ENCODE data around the gene ZNF24.

The ZNF24 gene

DNA sequence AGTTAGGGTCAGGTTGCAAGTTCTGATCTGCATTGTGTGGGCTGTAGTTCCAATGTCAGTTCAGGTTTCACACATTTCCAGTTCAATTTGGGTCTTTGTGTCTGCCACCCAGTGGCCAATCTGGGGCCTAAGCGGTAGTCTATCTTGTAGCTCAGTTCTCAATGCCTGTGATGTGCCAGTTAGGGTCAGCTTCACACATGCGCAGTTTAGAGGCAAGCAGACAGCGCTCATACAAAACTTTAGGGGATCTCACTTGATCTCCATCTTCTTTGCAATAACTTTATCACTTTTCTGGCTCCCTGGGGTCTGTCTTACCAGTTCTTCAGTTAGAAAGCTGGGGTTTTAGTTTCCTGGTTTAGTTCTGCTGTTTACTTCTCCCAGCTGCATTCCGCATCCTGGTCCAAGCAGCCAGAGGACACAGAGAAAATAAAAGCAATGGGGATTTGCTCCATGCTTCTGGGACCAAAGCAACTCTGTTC lies 11.0 kb upstream of the ZNF24 start:
- TF ChIP-seq, protein P1, sequence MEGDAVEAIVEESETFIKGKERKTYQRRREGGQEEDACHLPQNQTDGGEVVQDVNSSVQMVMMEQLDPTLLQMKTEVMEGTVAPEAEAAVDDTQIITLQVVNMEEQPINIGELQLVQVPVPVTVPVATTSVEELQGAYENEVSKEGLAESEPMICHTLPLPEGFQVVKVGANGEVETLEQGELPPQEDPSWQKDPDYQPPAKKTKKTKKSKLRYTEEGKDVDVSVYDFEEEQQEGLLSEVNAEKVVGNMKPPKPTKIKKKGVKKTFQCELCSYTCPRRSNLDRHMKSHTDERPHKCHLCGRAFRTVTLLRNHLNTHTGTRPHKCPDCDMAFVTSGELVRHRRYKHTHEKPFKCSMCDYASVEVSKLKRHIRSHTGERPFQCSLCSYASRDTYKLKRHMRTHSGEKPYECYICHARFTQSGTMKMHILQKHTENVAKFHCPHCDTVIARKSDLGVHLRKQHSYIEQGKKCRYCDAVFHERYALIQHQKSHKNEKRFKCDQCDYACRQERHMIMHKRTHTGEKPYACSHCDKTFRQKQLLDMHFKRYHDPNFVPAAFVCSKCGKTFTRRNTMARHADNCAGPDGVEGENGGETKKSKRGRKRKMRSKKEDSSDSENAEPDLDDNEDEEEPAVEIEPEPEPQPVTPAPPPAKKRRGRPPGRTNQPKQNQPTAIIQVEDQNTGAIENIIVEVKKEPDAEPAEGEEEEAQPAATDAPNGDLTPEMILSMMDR (conservative IDR thresholded peaks at IDR 0.05; ENCODE audit: low read length), result peak; percentile 92
- DNase-seq (ENCODE audit: low read depth), result peak; percentile 85
- H3K4me3 ChIP-seq (ENCODE audit: low read length), result peak overlapping the region; percentile 26

GRCh38 chr18:35352778-35353177 lies 8.6 kb upstream of the ZNF24 start:
- no peak for DNase-seq (ENCODE audit: low read depth)
- TF ChIP-seq, protein P1 (conservative IDR thresholded peaks at IDR 0.05; ENCODE audit: low read length), result no peak
- H3K4me3 ChIP-seq (ENCODE audit: low read length), result no peak overlapping the region

DNA sequence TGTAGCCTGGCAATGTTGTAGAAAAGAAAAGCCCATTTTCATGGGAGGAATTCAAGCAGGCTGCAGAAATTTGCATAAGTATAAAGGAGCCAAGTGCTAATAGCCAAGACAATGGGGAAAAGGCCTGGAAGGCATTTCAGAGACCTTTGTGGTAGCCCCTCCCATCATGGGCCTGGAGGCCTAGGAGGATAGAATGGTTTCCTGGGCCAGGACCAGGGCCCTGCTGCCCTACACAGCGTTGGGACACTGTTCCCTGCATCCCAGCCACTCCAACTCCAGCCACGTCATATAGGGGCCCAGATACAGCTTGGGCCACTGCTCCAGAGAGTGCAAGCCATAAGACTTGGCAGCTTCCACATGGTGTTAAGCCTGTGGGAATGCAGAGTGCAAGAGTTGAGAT lies 8.1 kb upstream of the ZNF24 start:
- TF ChIP-seq, protein P1 (conservative IDR thresholded peaks at IDR 0.05; ENCODE audit: low read length), result no peak
- H3K4me3 ChIP-seq (ENCODE audit: low read length), result no peak overlapping the region
- no peak for DNase-seq (ENCODE audit: low read depth)

- H3K4me3 ChIP-seq (ENCODE audit: low read length), result no peak overlapping the region
- TF ChIP-seq, protein P1 (conservative IDR thresholded peaks at IDR 0.05; ENCODE audit: low read length), result no peak
- no peak for DNase-seq (ENCODE audit: low read depth)
These were observed 3.8 kb upstream of the ZNF24 start for GRCh38 chr18:35348001-35348400.

GRCh38 chr18:35345950-35346349 lies 1.7 kb upstream of the ZNF24 start:
- TF ChIP-seq, protein P1 (conservative IDR thresholded peaks at IDR 0.05; ENCODE audit: low read length), result no peak
- DNase-seq (ENCODE audit: low read depth), result no peak
- H3K4me3 ChIP-seq (ENCODE audit: low read length), result no peak overlapping the region

GRCh38 chr18:35345460-35345921 lies 1.3 kb upstream of the ZNF24 start:
- TF ChIP-seq, protein P1 (conservative IDR thresholded peaks at IDR 0.05; ENCODE audit: low read length), result no peak
- H3K4me3 ChIP-seq (ENCODE audit: low read length), result no peak overlapping the region
- DNase-seq (ENCODE audit: low read depth), result no peak

DNA sequence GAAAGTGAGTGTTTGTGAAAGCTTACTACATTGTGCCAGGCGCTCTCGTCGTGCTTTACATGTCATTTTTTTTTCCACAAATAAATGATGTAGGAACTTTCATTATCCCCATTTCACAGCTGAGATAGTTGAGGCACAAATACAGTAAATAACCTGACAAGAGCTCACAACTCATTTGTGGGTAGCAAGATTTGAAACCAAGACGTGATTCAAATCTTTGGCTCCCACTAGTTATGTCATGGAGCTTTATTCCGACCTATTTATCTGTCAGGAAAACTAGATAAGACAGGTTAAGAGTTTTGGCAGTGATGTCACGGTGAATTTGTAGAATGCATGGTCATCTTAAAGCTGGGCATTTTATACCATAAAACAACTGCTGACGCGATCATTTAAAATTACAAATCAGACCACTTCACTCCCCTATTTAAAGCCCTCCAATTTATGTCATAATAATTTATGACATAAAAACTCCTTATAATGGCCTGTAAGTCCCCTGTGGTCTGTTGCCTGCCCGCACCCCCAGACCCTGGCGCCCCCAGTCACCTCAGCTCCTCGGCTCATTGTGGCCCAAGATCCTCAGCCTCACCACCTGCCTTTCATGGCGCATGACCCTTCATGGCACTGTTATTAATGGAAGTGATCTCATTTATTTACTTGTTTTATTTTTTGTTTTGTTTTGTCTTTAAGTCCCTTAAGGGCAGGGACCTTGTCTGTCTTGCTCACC lies 678 bp upstream of the ZNF24 start:
- peak overlapping the region; percentile 96 for H3K4me3 ChIP-seq (ENCODE audit: low read length)
- TF ChIP-seq, protein P1 (conservative IDR thresholded peaks at IDR 0.05; ENCODE audit: low read length), result no peak
- DNase-seq (ENCODE audit: low read depth), result no peak

All from AG10803 (cell line).